K562 (cell line): ENCODE measurements around the gene GOLIM4. TPM values are rescaled to one million over a fixed set of nuclear protein-coding genes. Genes with fewer than 3 reads are reported as not detected.

ENCODE experiments used
- CHD1 ChIP-seq: fragments of 200-600 bp; sonication (generic); IDR thresholded peaks from one replicate; pipeline ENCODE4 v1.6.1; 2012; ENCODE audit warnings: mild to moderate bottlenecking, moderate library complexity, low read length, inconsistent platforms
- CREB1 ChIP-seq, 2 experiments: sonication (generic) in 1 of 2; formaldehyde crosslinking in 1 of 2; IDR thresholded peaks; 2 replicates each; pipeline versions ENCODE4 v1.6.1 to v1.8.0; 2012 to 2022; ENCODE audit warnings: inconsistent platforms in 1 of 2, mild to moderate bottlenecking in 1 of 2, missing genetic modification reagents in 1 of 2, moderate library complexity in 1 of 2
- CREM ChIP-seq: IDR thresholded peaks from 2 replicates; pipeline ENCODE4 v1.6.1; 2014; ENCODE audit warnings: antibody characterized with exemption, low read depth
- E2F6 ChIP-seq, 2 experiments: IDR thresholded peaks; 2 replicates each; pipeline ENCODE4 v1.6.1; 2011; ENCODE audit warnings: borderline replicate concordance in 1 of 2, control low read depth in 1 of 2, low read depth in 1 of 2, low read length in 1 of 2, mild to moderate bottlenecking in 1 of 2, mixed read lengths in 1 of 2, moderate library complexity in 1 of 2; ENCODE audit not compliant: insufficient read depth in 1 of 2, insufficient read length in 1 of 2, poor library complexity in 1 of 2, severe bottlenecking in 1 of 2; ENCODE audit errors: extremely low read depth in 1 of 2
- EP300 ChIP-seq: IDR thresholded peaks from 2 replicates; pipeline ENCODE4 v1.6.1; 2012; ENCODE audit warnings: low read length, improper control_type of control experiment
- EWSR1 ChIP-seq: fragments of 450-650 bp; IDR thresholded peaks from 2 replicates; pipeline ENCODE4 v1.6.1; 2018; ENCODE audit warnings: borderline replicate concordance, mild to moderate bottlenecking, low read depth, moderate library complexity; ENCODE audit not compliant: partially characterized antibody
- GTF2A2 ChIP-seq: IDR thresholded peaks from 2 replicates; pipeline ENCODE4 v1.6.1; 2016; ENCODE audit warnings: mild to moderate bottlenecking, missing genetic modification characterization, missing compliant biosample characterization
- HNRNPUL1 ChIP-seq: fragments of 200-400 bp; formaldehyde crosslinking; IDR thresholded peaks from 2 replicates; pipeline ENCODE4 v1.6.1; 2017; ENCODE audit warnings: low read length
- IFI16 ChIP-seq: fragments of 250-450 bp; sonication (Bioruptor Pico); IDR thresholded peaks from 2 replicates; pipeline ENCODE4 v2.1.2; 2022; ENCODE audit warnings: mild to moderate bottlenecking, inconsistent platforms
- ILK ChIP-seq: fragments of 450-650 bp; IDR thresholded peaks from 2 replicates; pipeline ENCODE4 v1.6.1; 2016; ENCODE audit warnings: missing genetic modification characterization, low read depth, mild to moderate bottlenecking, missing compliant biosample characterization, moderate library complexity, borderline replicate concordance
- OTX1 ChIP-seq: fragments of 450-650 bp; formaldehyde crosslinking; IDR thresholded peaks from 2 replicates; pipeline ENCODE4 v1.4.0; 2022; ENCODE audit warnings: mild to moderate bottlenecking
- RAD21 ChIP-seq, 2 experiments: fragments of 250-450 bp in 1 of 2; fragments of 450-650 bp in 1 of 2; sonication (Bioruptor Pico) in 1 of 2; formaldehyde crosslinking in 1 of 2; IDR thresholded peaks in 1 of 2; conservative IDR thresholded peaks in 1 of 2; 2 replicates each; pipeline versions ENCODE4 v1.4.0 to v1.8.0; 2020 to 2022; ENCODE audit warnings: mild to moderate bottlenecking in 2 of 2, moderate library complexity in 1 of 2
- SMC3 ChIP-seq: conservative IDR thresholded peaks from 2 replicates; pipeline ENCODE4 v1.6.1; 2011; ENCODE audit warnings: low read depth, low read length, improper control_type of control experiment; ENCODE audit not compliant: insufficient read depth
- TEAD1 ChIP-seq, 2 experiments: fragments of 450-650 bp in 1 of 2; sonication (generic) in 1 of 2; formaldehyde crosslinking; IDR thresholded peaks; 2 replicates each; pipeline versions ENCODE4 v1.4.0 to v1.8.0; 2020 to 2022; ENCODE audit warnings: mild to moderate bottlenecking in 2 of 2, missing genetic modification reagents in 1 of 2
- TSC22D4 ChIP-seq: fragments of 450-650 bp; IDR thresholded peaks from 2 replicates; pipeline ENCODE4 v1.6.1; 2016; ENCODE audit warnings: missing genetic modification characterization, missing biosample characterization, control low read depth
- WHSC1 ChIP-seq: IDR thresholded peaks from one replicate; pipeline ENCODE4 v1.6.1; 2012; ENCODE audit warnings: low read length, control low read depth, inconsistent platforms
- ZNF263 ChIP-seq: sonication (generic); formaldehyde crosslinking; IDR thresholded peaks from 2 replicates; pipeline ENCODE4 v1.8.0; 2022; ENCODE audit warnings: mild to moderate bottlenecking, missing genetic modification reagents, borderline replicate concordance
- ZNF717 ChIP-seq: fragments of 250-450 bp; sonication (Bioruptor Pico); IDR thresholded peaks from 2 replicates; pipeline ENCODE4 v1.5.0; 2021
- ZSCAN29 ChIP-seq: fragments of 450-650 bp; IDR thresholded peaks from 2 replicates; pipeline ENCODE4 v1.6.1; 2017
- polyA plus RNA-seq, 8 experiments: library from polyadenylated mRNA; depleted of rRNA in 4 of 8; stranded (reverse) in 5 of 8; unstranded in 3 of 8; fragments of >200 nt; fragmentation: Nextera tagmentation in 2 of 8; fragmentation: Illumina TruSeq in 1 of 8; extraction: Ambion mirVana in 2 of 8; extraction: Trizol in 1 of 8; gene quantifications; 2 replicates each; pipeline versions ENCODE4 v1.2.1 to v1.2.3, GENCODE V29; 2011 to 2014; ENCODE audit warnings: inconsistent platforms in 1 of 8, missing spikeins in 1 of 8
- total RNA-seq, 7 experiments: library from RNA; depleted of rRNA in 6 of 7; stranded (reverse); fragments of >200 nt in 6 of 7; fragmentation: Illumina TruSeq in 2 of 7; extraction: Trizol in 2 of 7; gene quantifications; 2 replicates each; pipeline versions ENCODE4 v1.2.1 to v1.2.3, GENCODE V29; 2011 to 2021; ENCODE audit warnings: low replicate concordance in 1 of 7
- TF ChIP-seq, protein P1 (sequence below): fragments of 450-650 bp; IDR thresholded peaks from 2 replicates; pipeline ENCODE4 v1.6.1; 2018; ENCODE audit warnings: mild to moderate bottlenecking, low read depth; ENCODE audit not compliant: partially characterized antibody
- TF ChIP-seq, protein P2 (sequence below): sonication (generic); formaldehyde crosslinking; IDR thresholded peaks from 2 replicates; pipeline ENCODE4 v1.8.1; 2023; ENCODE audit warnings: mild to moderate bottlenecking, missing genetic modification reagents
- TF ChIP-seq, protein P3 (sequence below): fragments of 250-450 bp; sonication (Bioruptor Pico); IDR thresholded peaks from 2 replicates; pipeline ENCODE4 v1.5.0; 2021

Gene GOLIM4
- total and polyA plus RNA-seq, 9 of the 15 experiments (the other 6 are each of a cell fraction or from before 2014, with no cell fraction given): 9.3 to 39.4 (median 31.0) TPM

DNA sequence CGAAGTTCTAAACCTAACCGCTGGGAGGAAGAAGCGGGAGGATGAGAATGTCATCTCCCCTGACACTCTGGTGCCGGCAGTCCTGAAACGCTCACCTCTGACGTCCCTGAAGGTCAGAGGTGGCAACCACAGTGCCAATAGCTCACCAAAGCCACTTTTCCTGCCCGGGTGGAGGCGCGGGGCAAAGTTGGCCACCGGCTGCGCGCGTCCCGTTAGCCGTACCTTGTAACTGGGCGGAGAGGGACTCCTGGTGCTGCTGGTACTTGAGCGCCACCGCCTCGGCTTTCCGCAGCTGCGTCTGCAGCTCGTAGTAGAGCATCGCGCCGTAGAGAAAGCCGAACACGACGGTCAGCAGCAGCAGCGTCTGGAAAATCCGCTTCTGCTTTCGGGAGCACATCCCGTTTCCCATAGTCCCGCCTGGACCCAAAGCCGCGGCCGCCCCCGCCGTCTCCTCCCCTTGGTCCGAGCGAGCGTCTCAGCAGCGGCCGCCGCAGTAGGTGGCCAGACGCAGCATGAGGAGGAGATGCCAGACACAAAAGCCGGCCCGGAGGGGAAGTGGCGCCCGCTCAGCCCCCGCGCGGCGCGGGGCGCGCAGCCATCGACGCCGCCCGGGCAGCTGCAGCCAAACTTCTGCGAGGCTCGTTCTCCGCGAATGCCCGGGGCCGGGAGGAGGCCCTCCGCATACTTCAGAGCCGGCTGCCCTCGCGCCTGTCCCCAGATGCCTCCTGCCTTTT lies 680 bp downstream of the GOLIM4 start (continued):
- TF ChIP-seq, protein P1, sequence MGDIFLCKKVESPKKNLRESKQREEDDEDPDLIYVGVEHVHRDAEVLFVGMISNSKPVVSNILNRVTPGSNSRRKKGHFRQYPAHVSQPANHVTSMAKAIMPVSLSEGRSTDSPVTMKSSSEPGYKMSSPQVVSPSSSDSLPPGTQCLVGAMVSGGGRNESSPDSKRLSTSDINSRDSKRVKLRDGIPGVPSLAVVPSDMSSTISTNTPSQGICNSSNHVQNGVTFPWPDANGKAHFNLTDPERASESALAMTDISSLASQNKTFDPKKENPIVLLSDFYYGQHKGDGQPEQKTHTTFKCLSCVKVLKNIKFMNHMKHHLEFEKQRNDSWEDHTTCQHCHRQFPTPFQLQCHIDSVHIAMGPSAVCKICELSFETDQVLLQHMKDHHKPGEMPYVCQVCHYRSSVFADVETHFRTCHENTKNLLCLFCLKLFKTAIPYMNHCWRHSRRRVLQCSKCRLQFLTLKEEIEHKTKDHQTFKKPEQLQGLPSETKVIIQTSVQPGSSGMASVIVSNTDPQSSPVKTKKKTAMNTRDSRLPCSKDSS: no peak
- no peak for TF ChIP-seq IFI16 (CRISPR knock-in tag)
- peak in 1 of 2 experiments; percentile 28; a peak in 1 of 4 replicates for TF ChIP-seq TEAD1 (CRISPR knock-in tag; IDR thresholded peaks at IDR 0.05)
- no peak for TF ChIP-seq ILK (tag)
- TF ChIP-seq ZNF717 (CRISPR knock-in tag): no peak
- no peak for TF ChIP-seq EP300
- TF ChIP-seq, protein P2, sequence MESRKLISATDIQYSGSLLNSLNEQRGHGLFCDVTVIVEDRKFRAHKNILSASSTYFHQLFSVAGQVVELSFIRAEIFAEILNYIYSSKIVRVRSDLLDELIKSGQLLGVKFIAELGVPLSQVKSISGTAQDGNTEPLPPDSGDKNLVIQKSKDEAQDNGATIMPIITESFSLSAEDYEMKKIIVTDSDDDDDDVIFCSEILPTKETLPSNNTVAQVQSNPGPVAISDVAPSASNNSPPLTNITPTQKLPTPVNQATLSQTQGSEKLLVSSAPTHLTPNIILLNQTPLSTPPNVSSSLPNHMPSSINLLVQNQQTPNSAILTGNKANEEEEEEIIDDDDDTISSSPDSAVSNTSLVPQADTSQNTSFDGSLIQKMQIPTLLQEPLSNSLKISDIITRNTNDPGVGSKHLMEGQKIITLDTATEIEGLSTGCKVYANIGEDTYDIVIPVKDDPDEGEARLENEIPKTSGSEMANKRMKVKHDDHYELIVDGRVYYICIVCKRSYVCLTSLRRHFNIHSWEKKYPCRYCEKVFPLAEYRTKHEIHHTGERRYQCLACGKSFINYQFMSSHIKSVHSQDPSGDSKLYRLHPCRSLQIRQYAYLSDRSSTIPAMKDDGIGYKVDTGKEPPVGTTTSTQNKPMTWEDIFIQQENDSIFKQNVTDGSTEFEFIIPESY: no peak
- no peak for TF ChIP-seq EWSR1
- TF ChIP-seq TSC22D4 (tag): no peak
- peak in 1 of 2 experiments; percentile 31; a peak in 1 of 4 replicates for TF ChIP-seq RAD21 (CRISPR knock-in tag; conservative IDR thresholded peaks at IDR 0.05 in 1 of 2, IDR thresholded peaks at IDR 0.05 in 1 of 2)
- TF ChIP-seq CHD1: peak; percentile 88
- no peak for TF ChIP-seq GTF2A2 (tag)
- no peak for TF ChIP-seq WHSC1
- no peak for TF ChIP-seq OTX1
- TF ChIP-seq ZNF263 (CRISPR knock-in tag): 0 out of 2 replicates have a peak, but pooled peaks have one; percentile 20
- no peak for TF ChIP-seq HNRNPUL1
- TF ChIP-seq SMC3: no peak
- peak; percentile 58 to 84 for TF ChIP-seq E2F6 (IDR thresholded peaks at IDR 0.05; ENCODE audit: borderline replicate concordance in 1 of 2, extremely low read depth in 1 of 2, insufficient read depth in 1 of 2, insufficient read length in 1 of 2, low read depth in 1 of 2, low read length in 1 of 2, poor library complexity in 1 of 2, severe bottlenecking in 1 of 2)
- peak; percentile 26 for TF ChIP-seq CREB1 (IDR thresholded peaks at IDR 0.05)
- TF ChIP-seq CREB1 (CRISPR knock-in tag; IDR thresholded peaks at IDR 0.05): peak; percentile 12
- TF ChIP-seq, protein P3, sequence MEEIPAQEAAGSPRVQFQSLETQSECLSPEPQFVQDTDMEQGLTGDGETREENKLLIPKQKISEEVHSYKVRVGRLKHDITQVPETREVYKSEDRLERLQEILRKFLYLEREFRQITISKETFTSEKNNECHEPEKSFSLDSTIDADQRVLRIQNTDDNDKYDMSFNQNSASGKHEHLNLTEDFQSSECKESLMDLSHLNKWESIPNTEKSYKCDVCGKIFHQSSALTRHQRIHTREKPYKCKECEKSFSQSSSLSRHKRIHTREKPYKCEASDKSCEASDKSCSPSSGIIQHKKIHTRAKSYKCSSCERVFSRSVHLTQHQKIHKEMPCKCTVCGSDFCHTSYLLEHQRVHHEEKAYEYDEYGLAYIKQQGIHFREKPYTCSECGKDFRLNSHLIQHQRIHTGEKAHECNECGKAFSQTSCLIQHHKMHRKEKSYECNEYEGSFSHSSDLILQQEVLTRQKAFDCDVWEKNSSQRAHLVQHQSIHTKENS (CRISPR knock-in tag): no peak
- TF ChIP-seq ZSCAN29: 0 out of 2 replicates have a peak, but pooled peaks have one; percentile 30
- peak; percentile 71 for TF ChIP-seq CREM
